Astrocyte of the spinal cord (primary cell): ENCODE results near the gene ZNF45.
"Not testable (repeated sequence)": the region's sequence is repeated elsewhere in the genome, so short reads cannot be mapped to it uniquely, and the experiment has no call there.

ENCODE experiments used
- DNase-seq: peaks from one replicate; pipeline ENCODE4 v3.0.0; 2011; ENCODE audit warnings: low read depth, low spot score
- H3K4me3 ChIP-seq: 2 replicates; pipeline ENCODE4 v1.5.1; 2011; ENCODE audit warnings: low read depth, mild to moderate bottlenecking, low read length, moderate library complexity
- in situ Hi-C: cut with HindIII; loops from 2 replicates; pipeline ENCODE4 v1.10.0; 2017; ENCODE audit warnings: low sequenced_read_pairs
- TF ChIP-seq, protein P1 (sequence below): IDR thresholded peaks from 2 replicates; pipeline ENCODE4 v1.5.1; 2012; ENCODE audit warnings: low read depth, mild to moderate bottlenecking, low read length, inconsistent platforms

Gene ZNF45

DNA sequence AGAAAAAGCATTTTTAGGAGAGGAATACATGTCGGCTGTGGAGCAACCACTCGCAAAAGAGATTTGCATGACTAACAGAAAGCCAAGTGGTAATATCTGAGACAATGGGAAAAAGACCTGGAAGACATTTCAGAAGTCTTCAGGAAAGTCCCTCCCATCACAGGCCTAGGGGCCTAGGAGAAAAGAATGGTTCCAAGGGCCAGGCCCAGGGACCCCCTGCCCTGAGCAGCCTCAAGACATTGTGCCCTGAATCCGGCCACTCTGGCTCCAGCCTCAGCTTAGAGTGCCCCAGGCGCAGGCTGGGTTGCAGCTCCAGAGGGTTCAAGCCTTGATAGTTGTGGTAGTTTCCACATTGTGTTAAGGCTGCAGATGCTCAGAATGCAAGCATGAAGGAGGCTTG lies 25.3 kb upstream of the ZNF45 start:
- DNase-seq, result no peak
- no peak overlapping the region for H3K4me3 ChIP-seq
- in situ Hi-C loops, result no loop called here
- TF ChIP-seq, protein P1, sequence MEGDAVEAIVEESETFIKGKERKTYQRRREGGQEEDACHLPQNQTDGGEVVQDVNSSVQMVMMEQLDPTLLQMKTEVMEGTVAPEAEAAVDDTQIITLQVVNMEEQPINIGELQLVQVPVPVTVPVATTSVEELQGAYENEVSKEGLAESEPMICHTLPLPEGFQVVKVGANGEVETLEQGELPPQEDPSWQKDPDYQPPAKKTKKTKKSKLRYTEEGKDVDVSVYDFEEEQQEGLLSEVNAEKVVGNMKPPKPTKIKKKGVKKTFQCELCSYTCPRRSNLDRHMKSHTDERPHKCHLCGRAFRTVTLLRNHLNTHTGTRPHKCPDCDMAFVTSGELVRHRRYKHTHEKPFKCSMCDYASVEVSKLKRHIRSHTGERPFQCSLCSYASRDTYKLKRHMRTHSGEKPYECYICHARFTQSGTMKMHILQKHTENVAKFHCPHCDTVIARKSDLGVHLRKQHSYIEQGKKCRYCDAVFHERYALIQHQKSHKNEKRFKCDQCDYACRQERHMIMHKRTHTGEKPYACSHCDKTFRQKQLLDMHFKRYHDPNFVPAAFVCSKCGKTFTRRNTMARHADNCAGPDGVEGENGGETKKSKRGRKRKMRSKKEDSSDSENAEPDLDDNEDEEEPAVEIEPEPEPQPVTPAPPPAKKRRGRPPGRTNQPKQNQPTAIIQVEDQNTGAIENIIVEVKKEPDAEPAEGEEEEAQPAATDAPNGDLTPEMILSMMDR, result no peak

DNA sequence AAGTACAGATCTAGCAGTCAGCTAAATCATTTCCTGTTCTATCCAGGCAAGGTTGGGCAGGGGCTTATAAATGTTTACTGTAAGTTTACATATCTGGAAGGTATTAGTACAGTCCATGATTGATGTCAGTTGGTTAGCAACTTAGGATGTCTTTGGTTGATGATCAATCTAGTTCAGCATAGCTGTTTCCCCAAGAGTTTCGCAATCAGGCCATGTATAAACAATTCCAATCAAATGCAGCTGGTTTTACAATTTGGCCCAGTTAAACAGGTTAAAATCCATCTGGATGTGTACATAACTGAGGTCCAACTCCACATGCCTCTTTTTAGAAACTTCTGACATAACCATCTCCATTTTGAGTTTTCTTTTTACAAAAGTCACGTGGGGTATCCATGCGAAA lies 22.8 kb upstream of the ZNF45 start:
- DNase-seq, result peak; percentile 5
- in situ Hi-C loops, result no loop called here
- no peak overlapping the region for H3K4me3 ChIP-seq
- TF ChIP-seq, protein P1, result no peak

DNA sequence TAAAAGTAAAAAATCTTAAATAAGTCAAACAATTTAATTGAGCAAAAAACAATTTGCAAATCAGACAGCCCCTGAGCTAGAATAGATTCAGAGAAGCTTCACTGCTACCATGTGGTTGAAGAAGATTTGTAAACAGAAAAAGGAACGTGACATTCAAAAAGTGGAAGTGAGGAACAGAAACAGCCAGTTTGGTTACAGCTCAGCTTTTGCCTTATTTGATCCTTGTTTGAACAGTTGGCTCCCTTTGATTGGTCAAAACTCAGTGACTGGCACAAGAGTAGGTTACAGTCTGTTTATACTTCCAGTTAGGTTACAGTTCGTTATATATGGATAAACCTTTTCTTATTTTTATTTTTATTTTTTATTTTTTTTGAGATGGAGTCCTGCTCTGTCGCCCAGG lies 21.7 kb upstream of the ZNF45 start:
- DNase-seq, result no peak
- TF ChIP-seq, protein P1, result no peak
- in situ Hi-C loops, result no loop called here
- no peak overlapping the region for H3K4me3 ChIP-seq

DNA sequence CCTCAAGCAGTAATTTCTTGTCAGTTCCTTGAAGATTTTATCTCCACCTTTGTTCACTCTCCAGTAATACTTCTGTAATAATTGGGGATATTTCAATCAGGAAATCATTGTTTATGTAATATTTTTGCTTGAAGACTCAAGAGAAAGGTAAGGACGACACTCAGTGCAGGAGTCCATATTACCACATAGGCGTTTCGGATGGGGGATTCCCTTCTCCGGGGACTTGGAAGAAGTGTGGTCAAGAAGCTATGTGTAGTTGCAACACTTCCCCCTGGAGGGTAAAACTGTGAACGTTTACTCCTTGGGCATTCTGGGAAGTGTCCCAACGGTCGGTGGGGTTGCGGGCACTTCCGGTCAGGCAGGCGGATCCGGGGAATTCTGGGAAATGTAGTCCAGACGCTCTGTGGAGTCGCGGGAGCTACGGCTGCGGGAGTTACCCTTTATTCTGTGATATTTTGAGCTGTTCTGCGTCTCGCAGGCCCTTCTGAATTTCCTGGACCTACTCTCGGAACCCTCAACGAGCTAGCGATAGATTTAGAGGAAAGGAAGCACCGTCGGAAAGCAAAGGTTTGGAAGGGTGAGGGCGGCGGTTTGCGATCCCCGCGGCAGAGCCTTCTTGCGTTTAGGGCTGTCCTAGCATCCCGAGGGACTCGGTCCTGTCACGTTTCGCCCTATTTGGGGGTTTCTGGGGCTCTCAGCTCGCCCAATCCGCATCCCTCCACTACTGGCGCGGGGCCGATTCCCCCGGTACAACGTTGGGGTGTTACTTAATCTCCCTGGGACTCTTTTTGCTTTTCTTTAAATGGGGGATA lies 16.0 kb upstream of the ZNF45 start, which contains the start of gene ZNF221:
Gene ZNF221 (plus strand): TSS at position 395 of the 812 bp plus-strand sequence. CDS start 11,499 bp downstream, outside the sequence.
- DNase-seq, result peak; percentile 98
- TF ChIP-seq, protein P1, result peak; percentile 58
- peak within 1 kb of the TSS; percentile 95 for H3K4me3 ChIP-seq
- in situ Hi-C loops, result no loop called here

DNA sequence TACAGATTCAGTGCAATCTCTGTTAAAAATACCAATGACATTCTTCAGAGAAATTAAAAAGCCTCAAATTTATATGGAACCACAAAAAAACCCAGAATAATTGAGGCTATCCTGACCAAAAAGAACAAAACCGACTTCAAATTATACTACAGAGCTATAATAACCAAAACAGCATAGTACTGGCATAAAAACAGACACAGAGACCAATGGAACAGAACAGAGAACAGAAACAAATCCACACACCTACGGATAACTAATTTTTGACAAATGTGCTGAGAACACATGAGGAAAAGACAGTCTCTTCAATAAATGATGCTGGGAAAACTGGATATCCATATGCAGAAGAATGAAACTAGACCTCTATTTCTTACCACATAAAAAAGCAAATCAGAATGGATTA lies 14.7 kb upstream of the ZNF45 start:
- in situ Hi-C loops, DNase-seq, H3K4me3 ChIP-seq: not testable (repeated sequence)

DNA sequence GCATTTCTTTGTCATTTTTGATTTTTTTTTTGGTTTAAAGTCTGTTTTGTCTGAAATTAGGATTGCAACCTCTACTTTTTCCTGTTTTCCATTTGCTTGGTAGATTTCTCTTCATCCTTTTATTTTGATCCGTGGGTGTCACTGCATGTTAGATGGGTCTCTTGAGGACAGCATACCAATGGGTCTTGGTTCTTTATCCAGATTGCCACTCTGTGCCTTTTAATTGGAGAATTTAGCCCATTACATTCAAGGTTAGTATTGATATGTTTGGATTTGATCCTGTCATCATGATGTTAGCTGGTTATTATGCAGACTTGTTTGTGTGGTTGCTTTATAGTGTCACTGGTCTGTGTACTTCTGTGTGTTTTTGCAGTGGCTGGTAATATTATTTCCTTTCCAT lies 12.3 kb upstream of the ZNF45 start:
- not testable (repeated sequence) for DNase-seq

DNA sequence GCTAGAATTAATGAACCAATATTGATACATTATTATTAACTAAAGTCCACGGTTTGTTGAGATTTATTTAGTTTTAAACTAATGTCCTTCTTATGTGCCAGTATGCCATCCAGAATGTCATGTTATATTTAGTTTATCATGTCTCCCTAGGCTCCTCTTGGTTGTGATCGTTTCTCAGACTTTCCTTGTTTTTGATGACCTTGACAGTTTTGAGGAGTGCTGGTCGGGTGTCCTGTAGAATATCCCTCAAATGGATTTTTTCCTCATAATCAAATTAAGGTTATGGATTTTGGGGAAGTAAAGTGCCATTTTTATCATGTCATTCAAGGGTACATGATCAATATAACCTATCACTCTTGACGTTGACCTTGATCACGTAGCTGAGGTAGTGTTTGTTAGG lies 6.1 kb upstream of the ZNF45 start:
- in situ Hi-C loops, result no loop called here
- no peak overlapping the region for H3K4me3 ChIP-seq
- no peak for DNase-seq
- TF ChIP-seq, protein P1, result no peak

More for the DNA sequence above, 12.3 kb upstream of the ZNF45 start:
- in situ Hi-C loops, H3K4me3 ChIP-seq: not testable (repeated sequence)
